HepG2 (cell line): ENCODE measurements around the gene L3MBTL4. TPM values are rescaled to one million over a fixed set of nuclear protein-coding genes. Genes with fewer than 3 reads are reported as not detected.
"Not testable (repeated sequence)": the region's sequence is repeated elsewhere in the genome, so short reads cannot be mapped to it uniquely, and the experiment has no call there.

Source experiments
- ATAC-seq: fragments of 200-7000 bp; cut with Tn5 transposase; 3 replicates; pipeline ENCODE4 v1.9.1; 2020; ENCODE audit warnings: mild to moderate bottlenecking, moderate library complexity
- BruUV-seq: library from RNA; stranded (reverse); fragments of 400-500 nt; replicated peaks from 2 replicates; lab custom pipeline; 2021; lab: Mats Ljungman, UMichigan
- CTCF ChIA-PET: fragments of 300-600 bp; formaldehyde crosslinking; extraction: SDS; loops from one replicate; lab custom pipeline; 2021; ENCODE audit warnings: low total read pairs, inconsistent platforms, low intra/inter-chr PET ratio; lab: Yijun Ruan, JAX
- POLR2A ChIA-PET: fragments of 350-600 bp; sonication (Branson Sonifier 250); formaldehyde crosslinking; loops from one replicate; lab custom pipeline; 2020; ENCODE audit warnings: antibody characterized with exemption, inconsistent platforms; lab: Yijun Ruan, JAX
- DNase-seq: peaks from one replicate; pipeline ENCODE4 v3.0.0-alpha.2; 2015; ENCODE audit warnings: low spot score
- FAIRE-seq: peaks from 3 replicates; lab custom pipeline; 2011; peaks lifted over from hg19 to GRCh38; lab: Jason Lieb, UNC
- H2AFZ ChIP-seq: one replicate; pipeline ENCODE4 v1.6.1; 2011; ENCODE audit warnings: low read length, inconsistent platforms
- H3K27ac ChIP-seq: fragments of 300-600 bp; 3 replicates; pipeline ENCODE4 v1.8.0; 2011; ENCODE audit warnings: mixed run types, mild to moderate bottlenecking, mixed read lengths, low read length, inconsistent platforms; ENCODE audit not compliant: insufficient read depth; ENCODE audit errors: extremely low read length
- H3K27me3 ChIP-seq, 2 experiments: fragments of 200-600 bp in 1 of 2; 2 replicates in 1 of 2; 3 replicates in 1 of 2; pipeline versions ENCODE4 v1.6.0 to v1.8.0; 2011; ENCODE audit warnings: low read length in 2 of 2, mild to moderate bottlenecking in 2 of 2, moderate library complexity in 2 of 2, inconsistent platforms in 1 of 2; ENCODE audit not compliant: insufficient read depth in 2 of 2, control insufficient read depth in 1 of 2
- H3K36me3 ChIP-seq, 2 experiments: fragments of 200-600 bp in 1 of 2; replicated peaks in 1 of 2; 2 replicates in 1 of 2; 3 replicates in 1 of 2; pipeline versions ENCODE4 v1.5.1 to v1.8.0; 2011; ENCODE audit warnings: low read length in 2 of 2, inconsistent platforms in 1 of 2; ENCODE audit not compliant: insufficient read depth in 2 of 2, control insufficient read depth in 1 of 2
- H3K4me1 ChIP-seq: 2 replicates; pipeline ENCODE4 v1.5.1; 2012; ENCODE audit warnings: low read length, inconsistent platforms; ENCODE audit not compliant: insufficient read depth
- H3K4me2 ChIP-seq: 2 replicates; pipeline ENCODE4 v1.6.0; 2011; ENCODE audit warnings: low read depth, low read length, inconsistent platforms
- H3K4me3 ChIP-seq, 3 experiments: fragments of 200-600 bp in 1 of 3; sonication (generic), shearing (Covaris generic) in 1 of 3; replicated peaks in 1 of 3; 2 replicates each; pipeline ENCODE4 v1.5.1; 2011 to 2016; ENCODE audit warnings: low read length in 3 of 3, inconsistent platforms in 2 of 3, low read depth in 2 of 3, mild to moderate bottlenecking in 2 of 3, control low read depth in 1 of 3, mixed read lengths in 1 of 3; ENCODE audit not compliant: insufficient read depth in 1 of 3
- H3K79me2 ChIP-seq: one replicate; pipeline ENCODE4 v1.6.1; 2011; ENCODE audit warnings: low read length, inconsistent platforms; ENCODE audit not compliant: insufficient read depth
- H3K9ac ChIP-seq: 2 replicates; pipeline ENCODE4 v1.6.0; 2011; ENCODE audit warnings: mild to moderate bottlenecking, low read depth, low read length, inconsistent platforms; ENCODE audit not compliant: insufficient read depth
- H3K9me3 ChIP-seq: 2 replicates; pipeline ENCODE4 v1.5.1; 2012; ENCODE audit warnings: mild to moderate bottlenecking, low read length
- H4K20me1 ChIP-seq: 2 replicates; pipeline ENCODE4 v1.6.0; 2011; ENCODE audit warnings: inconsistent platforms, mild to moderate bottlenecking, low read length, moderate library complexity; ENCODE audit not compliant: insufficient read depth
- SOX5 ChIP-seq: IDR thresholded peaks from 2 replicates; pipeline ENCODE4 v1.6.1; 2016; ENCODE audit warnings: borderline replicate concordance
- ZNF432 ChIP-seq: sonication (generic); formaldehyde crosslinking; IDR thresholded peaks from 2 replicates; pipeline ENCODE4 v1.5.0; 2020; ENCODE audit warnings: missing genetic modification reagents, mild to moderate bottlenecking, borderline replicate concordance
- ZNF607 ChIP-seq: sonication (generic); formaldehyde crosslinking; IDR thresholded peaks from 2 replicates; pipeline ENCODE4 v1.5.1; 2020; ENCODE audit warnings: missing genetic modification reagents, mild to moderate bottlenecking, borderline replicate concordance
- ZNF639 ChIP-seq: conservative IDR thresholded peaks from 2 replicates; pipeline ENCODE4 v1.6.1; 2018; ENCODE audit warnings: missing genetic modification reagents
- WGBS: methylation state at CpG from one replicate; pipeline ENCODE4 v1.1.6; 2017; ENCODE audit warnings: low lambda C conversion rate; 5-methylcytosine and 5-hydroxymethylcytosine counted together
- in situ Hi-C: cut with HindIII; loops from 2 replicates; pipeline ENCODE4 v1.10.0; 2017; ENCODE audit warnings: low pct_unique_long_range_greater_than_20kb; ENCODE audit not compliant: extremely low pct_ligation_motif_present
- intact Hi-C: fragments of 100-400 bp; cut with micrococcal nuclease; formaldehyde crosslinking; loops from one replicate; pipeline ENCODE4 v1.10.0; 2022; ENCODE audit not compliant: unreplicated experiment
- polyA plus RNA-seq, 8 experiments: library from polyadenylated mRNA; depleted of rRNA in 3 of 8; stranded (reverse) in 7 of 8; unstranded in 1 of 8; fragments of >200 nt; fragmentation: Illumina TruSeq in 4 of 8; extraction: Trizol in 4 of 8; gene quantifications; 2 replicates each; pipeline versions ENCODE4 v1.2.1 to v1.2.3, GENCODE V29; 2011 to 2016; ENCODE audit warnings: low read depth in 4 of 8, missing spikeins in 1 of 8, mixed read lengths in 1 of 8; ENCODE audit not compliant: insufficient read depth in 1 of 8
- total RNA-seq, 5 experiments: library from RNA; depleted of rRNA; stranded (reverse); fragments of >200 nt; fragmentation: Illumina TruSeq; extraction: Trizol; gene quantifications; 2 replicates each; pipeline ENCODE4 v1.2.3, GENCODE V29; 2016; ENCODE audit warnings: low read depth in 1 of 5
- TF ChIP-seq, protein P1 (sequence below): IDR thresholded peaks from 2 replicates; pipeline ENCODE4 v1.6.1; 2016; ENCODE audit warnings: missing compliant biosample characterization, missing genetic modification reagents, borderline replicate concordance

The L3MBTL4 gene
- total and polyA plus RNA-seq, 2 of the 13 experiments (the other 11 are each of a cell fraction or from before 2014, with no cell fraction given): 10.8 to 13.3 TPM

- TF ChIP-seq ZNF639 (CRISPR knock-in tag): no peak
- H3K4me3 ChIP-seq: no peak overlapping the region
- no peak for ATAC-seq
- no peaks in the 10 kb centered on the region for H3K9me3 ChIP-seq
- in situ Hi-C loops: no loop called here
- no peak overlapping the region for H3K4me2 ChIP-seq
- ChIA-PET POLR2A (no interaction called here), CTCF (no interaction called here)
- H3K27ac ChIP-seq: no peak overlapping the region
- H3K4me1 ChIP-seq: no peaks in the 10 kb centered on the region
- H3K36me3 ChIP-seq: peaks cover 0 to 10% of the 10 kb centered on the region in 2 experiments; a peak in 2 of 5 replicates
- no peaks in the 10 kb centered on the region for H3K27me3 ChIP-seq
- no peak for DNase-seq
- FAIRE-seq: no peak
- no TSS peak for BruUV-seq
- intact Hi-C loops: no loop called here
- 95% methylated on average over 1 of the region's 1 CpG for WGBS
- no peaks in the 10 kb centered on the region for H3K79me2 ChIP-seq
- H2AFZ ChIP-seq: no peak overlapping the region
- no peak overlapping the region for H3K9ac ChIP-seq
- H4K20me1 ChIP-seq: no peaks in the 10 kb centered on the region
These were observed 216.1 kb downstream of the L3MBTL4 start for GRCh38 chr18:6198585-6198984.

DNA sequence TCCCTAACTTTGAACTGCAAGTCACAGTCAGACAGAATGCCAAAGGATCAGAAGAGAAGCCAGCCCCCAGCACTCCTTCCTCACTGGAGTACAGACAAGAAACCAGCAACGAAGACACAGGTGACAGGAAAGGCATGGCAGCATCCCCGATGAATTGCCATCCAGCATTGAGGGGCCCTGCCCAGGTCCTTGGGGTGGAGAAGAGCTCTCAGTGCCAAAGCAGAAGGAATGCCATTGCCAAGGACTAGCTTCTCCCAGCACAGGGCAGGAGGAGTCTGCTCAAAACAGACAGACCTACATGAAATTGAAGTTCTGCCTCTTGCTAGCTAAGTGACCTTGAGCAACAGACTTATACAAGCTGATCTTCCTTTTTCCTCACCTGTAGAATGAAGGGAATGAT is 220.1 kb downstream of the L3MBTL4 start:
- H2AFZ ChIP-seq: no peak overlapping the region
- H3K27ac ChIP-seq: no peak overlapping the region
- H3K36me3 ChIP-seq: peaks cover 1 to 10% of the 10 kb centered on the region in 2 experiments
- TF ChIP-seq ZNF607 (CRISPR knock-in tag) (no peak), SOX5 (CRISPR knock-in tag) (no peak), ZNF432 (CRISPR knock-in tag) (no peak)
- TF ChIP-seq, protein P1, sequence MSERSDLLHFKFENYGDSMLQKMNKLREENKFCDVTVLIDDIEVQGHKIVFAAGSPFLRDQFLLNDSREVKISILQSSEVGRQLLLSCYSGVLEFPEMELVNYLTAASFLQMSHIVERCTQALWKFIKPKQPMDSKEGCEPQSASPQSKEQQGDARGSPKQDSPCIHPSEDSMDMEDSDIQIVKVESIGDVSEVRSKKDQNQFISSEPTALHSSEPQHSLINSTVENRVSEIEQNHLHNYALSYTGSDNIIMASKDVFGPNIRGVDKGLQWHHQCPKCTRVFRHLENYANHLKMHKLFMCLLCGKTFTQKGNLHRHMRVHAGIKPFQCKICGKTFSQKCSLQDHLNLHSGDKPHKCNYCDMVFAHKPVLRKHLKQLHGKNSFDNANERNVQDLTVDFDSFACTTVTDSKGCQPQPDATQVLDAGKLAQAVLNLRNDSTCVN: no peak
- intact Hi-C loops: no loop called here
- FAIRE-seq (no peak), DNase-seq (no peak), ATAC-seq (no peak)
- no peaks in the 10 kb centered on the region for H3K9me3 ChIP-seq
- no peaks in the 10 kb centered on the region for H3K79me2 ChIP-seq
- H3K4me2 ChIP-seq: no peak overlapping the region
- H3K4me3 ChIP-seq: no peak overlapping the region
- 83% methylated on average over 1 of the region's 2 CpGs for WGBS
- no peaks in the 10 kb centered on the region for H4K20me1 ChIP-seq
- H3K27me3 ChIP-seq: no peaks in the 10 kb centered on the region
- POLR2A ChIA-PET: no interaction called here
- H3K9ac ChIP-seq: no peak overlapping the region
- in situ Hi-C loops: no loop called here
- H3K4me1 ChIP-seq: no peaks in the 10 kb centered on the region
- no TSS peak for BruUV-seq
- CTCF ChIA-PET: no interaction called here

GRCh38 chr18:6185782-6186181 is 228.9 kb downstream of the L3MBTL4 start:
- H3K27ac ChIP-seq, FAIRE-seq, intact Hi-C loops, BruUV-seq, H3K9ac ChIP-seq, H3K4me2 ChIP-seq, POLR2A ChIA-PET, H3K9me3 ChIP-seq, H4K20me1 ChIP-seq, DNase-seq, H3K4me3 ChIP-seq, ATAC-seq, H3K4me1 ChIP-seq, H3K79me2 ChIP-seq, H2AFZ ChIP-seq, in situ Hi-C loops, CTCF ChIA-PET, H3K27me3 ChIP-seq, H3K36me3 ChIP-seq: not testable (repeated sequence)
- WGBS: 98% methylated on average over 3 of the region's 3 CpGs
